ENCODE measurements around the gene CDC37.

Gene CDC37

GRCh38 chr19:10403137-10404021 is at the start of gene CDC37:
Gene CDC37 (minus strand): TSS chr19:10403542. CDS start chr19:10403479, 63 bp downstream.
- peak within 1 kb of the TSS; percentile 82 for H3K4me3 ChIP-seq (ENCODE audit: low read depth, low read length)
- peak; percentile 100 for DNase-seq (ENCODE audit: low read depth)
- TF ChIP-seq POLR2A (IDR thresholded peaks at IDR 0.05; ENCODE audit: extremely low read depth, insufficient read length) (peak; percentile 100), CTCF (IDR thresholded peaks at IDR 0.05; ENCODE audit: low read depth, low read length) (no peak), MYC (IDR thresholded peaks at IDR 0.05; ENCODE audit: low read depth, low read length) (peak; percentile 96)
- TF ChIP-seq, protein P1, sequence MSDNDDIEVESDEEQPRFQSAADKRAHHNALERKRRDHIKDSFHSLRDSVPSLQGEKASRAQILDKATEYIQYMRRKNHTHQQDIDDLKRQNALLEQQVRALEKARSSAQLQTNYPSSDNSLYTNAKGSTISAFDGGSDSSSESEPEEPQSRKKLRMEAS (IDR thresholded peaks at IDR 0.05; ENCODE audit: low read depth, low read length): peak; percentile 92

DNA sequence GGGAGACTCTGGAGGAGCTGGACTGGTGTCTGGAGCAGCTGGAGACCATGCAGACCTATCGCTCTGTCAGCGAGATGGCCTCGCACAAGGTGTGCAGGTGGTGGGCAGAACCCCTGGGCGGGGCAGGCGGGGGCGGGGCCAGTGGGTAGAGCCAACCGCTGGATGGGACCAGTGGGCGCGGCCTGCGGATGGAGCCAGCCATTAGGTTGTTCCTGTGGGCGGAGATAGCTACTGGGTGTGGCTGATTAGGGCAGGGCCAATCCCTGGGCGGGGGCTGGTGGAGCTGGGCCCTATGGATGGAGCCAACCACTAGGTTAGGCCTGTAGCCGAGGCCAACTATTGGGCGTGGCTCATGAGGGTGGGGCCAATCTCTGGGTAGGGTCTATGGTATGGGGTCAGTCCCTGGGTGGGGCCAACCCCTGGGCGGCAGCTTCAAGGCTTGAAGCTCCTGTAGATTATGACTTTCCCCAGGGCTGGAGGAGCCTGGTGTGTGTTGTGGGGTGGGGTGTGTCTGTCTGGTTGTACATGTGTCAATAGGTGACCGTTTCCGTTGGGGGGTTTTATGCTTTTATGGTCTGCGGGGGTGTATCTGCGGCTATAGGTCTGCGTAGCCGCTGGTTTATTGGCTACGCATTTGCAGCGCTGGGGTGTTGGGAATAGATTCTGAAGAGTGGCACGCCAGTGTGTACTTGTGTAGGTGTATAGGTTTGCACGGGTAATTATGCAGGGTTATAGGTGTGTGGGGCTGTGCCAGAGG is 47.7 kb upstream of the CDC37 start:
- DNase-seq (ENCODE audit: low read depth): peak; percentile 75
- TF ChIP-seq POLR2A (IDR thresholded peaks at IDR 0.05; ENCODE audit: extremely low read depth, insufficient read length): no peak
- no peak for TF ChIP-seq MYC (IDR thresholded peaks at IDR 0.05; ENCODE audit: low read depth, low read length)
- TF ChIP-seq, protein P1 (IDR thresholded peaks at IDR 0.05; ENCODE audit: low read depth, low read length): no peak
- no peak for TF ChIP-seq CTCF (IDR thresholded peaks at IDR 0.05; ENCODE audit: low read depth, low read length)
- H3K4me3 ChIP-seq (ENCODE audit: low read depth, low read length): no peak overlapping the region

GRCh38 chr19:10450191-10450852 is 47.0 kb upstream of the CDC37 start:
- H3K4me3 ChIP-seq (ENCODE audit: low read depth, low read length): no peak overlapping the region
- peak; percentile 12 for DNase-seq (ENCODE audit: low read depth)
- TF ChIP-seq POLR2A (IDR thresholded peaks at IDR 0.05; ENCODE audit: extremely low read depth, insufficient read length) (no peak), CTCF (IDR thresholded peaks at IDR 0.05; ENCODE audit: low read depth, low read length) (no peak), MYC (IDR thresholded peaks at IDR 0.05; ENCODE audit: low read depth, low read length) (no peak)
- TF ChIP-seq, protein P1 (IDR thresholded peaks at IDR 0.05; ENCODE audit: low read depth, low read length): no peak

GRCh38 chr19:10449037-10449436 is 45.7 kb upstream of the CDC37 start:
- H3K4me3 ChIP-seq (ENCODE audit: low read depth, low read length): no peak overlapping the region
- TF ChIP-seq, protein P1 (IDR thresholded peaks at IDR 0.05; ENCODE audit: low read depth, low read length): no peak
- TF ChIP-seq CTCF (IDR thresholded peaks at IDR 0.05; ENCODE audit: low read depth, low read length) (no peak), POLR2A (IDR thresholded peaks at IDR 0.05; ENCODE audit: extremely low read depth, insufficient read length) (no peak), MYC (IDR thresholded peaks at IDR 0.05; ENCODE audit: low read depth, low read length) (no peak)
- DNase-seq (ENCODE audit: low read depth): peak; percentile 14

DNA sequence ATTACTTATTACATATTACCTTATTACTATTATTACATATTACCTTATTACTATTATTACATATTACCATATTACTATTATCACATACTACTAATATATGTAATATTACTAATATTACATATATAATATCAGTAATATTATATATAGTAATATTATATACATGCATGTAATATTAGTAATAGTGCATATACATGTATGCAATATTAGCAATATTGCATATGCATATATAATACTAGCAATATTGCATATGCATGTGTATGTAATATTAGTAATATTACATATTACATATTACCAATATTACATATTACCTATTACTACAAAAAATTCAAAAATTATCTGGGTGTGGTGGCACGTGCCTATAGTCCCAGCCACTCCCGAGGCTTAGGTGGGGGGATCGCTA is 39.4 kb upstream of the CDC37 start:
- no peak for DNase-seq (ENCODE audit: low read depth)
- TF ChIP-seq POLR2A (IDR thresholded peaks at IDR 0.05; ENCODE audit: extremely low read depth, insufficient read length) (no peak), CTCF (IDR thresholded peaks at IDR 0.05; ENCODE audit: low read depth, low read length) (no peak), MYC (IDR thresholded peaks at IDR 0.05; ENCODE audit: low read depth, low read length) (no peak)
- TF ChIP-seq, protein P1 (IDR thresholded peaks at IDR 0.05; ENCODE audit: low read depth, low read length): no peak
- H3K4me3 ChIP-seq (ENCODE audit: low read depth, low read length): no peak overlapping the region

Measured in NB4 (cell line).